Skeletal muscle tissue (tissue), 4 donors: ENCODE data around the gene MYADM. TPM values are rescaled to one million over a fixed set of nuclear protein-coding genes. Genes with fewer than 3 reads are reported as not detected.

ENCODE experiments used
- H3K27ac ChIP-seq: one replicate; pipeline ENCODE4 v1.7.0; 2013; ENCODE audit warnings: mild to moderate bottlenecking, low read depth, low read length, inconsistent platforms
- H3K27me3 ChIP-seq, 3 donors: one replicate each; pipeline ENCODE4 v1.7.0; 2013; ENCODE audit warnings: low read length in 3 of 3; ENCODE audit not compliant: control insufficient read depth in 3 of 3, insufficient read depth in 3 of 3
- H3K36me3 ChIP-seq, 3 donors: one replicate each; pipeline ENCODE4 v1.7.0; 2013; ENCODE audit warnings: low read length in 3 of 3; ENCODE audit not compliant: control insufficient read depth in 3 of 3, insufficient read depth in 3 of 3
- H3K4me1 ChIP-seq, 3 donors: one replicate each; pipeline ENCODE4 v1.7.0; 2013; ENCODE audit warnings: low read length in 3 of 3, mild to moderate bottlenecking in 3 of 3; ENCODE audit not compliant: control insufficient read depth in 3 of 3, insufficient read depth in 3 of 3
- H3K4me3 ChIP-seq, 3 donors: one replicate each; pipeline ENCODE4 v1.7.0; 2013; ENCODE audit warnings: low read length in 3 of 3
- H3K9ac ChIP-seq, 3 donors: one replicate each; pipeline ENCODE4 v1.7.0; 2013; ENCODE audit warnings: low read length in 3 of 3, mild to moderate bottlenecking in 3 of 3, moderate library complexity in 2 of 3, low read depth in 1 of 3
- H3K9me3 ChIP-seq, 3 donors: one replicate each; pipeline ENCODE4 v1.7.0; 2013; ENCODE audit warnings: low read length in 3 of 3; ENCODE audit not compliant: control insufficient read depth in 3 of 3
- total RNA-seq: library from RNA; depleted of rRNA; stranded (reverse); fragments of >200 nt; gene quantifications from one replicate; pipeline ENCODE4 v1.2.3, GENCODE V29; 2014
- donor health status: Osteomylitis.

Gene MYADM
- total RNA-seq, 1 donor from 2014 or later = 20.9 TPM

- Histone ChIP-seq H3K9me3 (no peaks in the 10 kb centered on the region), H3K27me3 (peaks cover 32 to 49% (median 42%) of the 10 kb centered on the region in 3 donors), H3K9ac (no peak overlapping the region), H3K4me1 (peaks cover 8 to 20% (median 8%) of the 10 kb centered on the region in 3 donors), H3K4me3 (no peak overlapping the region), H3K36me3 (no peaks in the 10 kb centered on the region), H3K27ac (no peak overlapping the region)
Observed at GRCh38 chr19:53883231-53883661, 15.6 kb downstream of the MYADM start.

- Histone ChIP-seq H3K27me3 (peaks cover 32 to 48% (median 42%) of the 10 kb centered on the region in 3 donors), H3K27ac (no peak overlapping the region), H3K9me3 (no peaks in the 10 kb centered on the region), H3K36me3 (no peaks in the 10 kb centered on the region), H3K4me3 (no peak overlapping the region), H3K9ac (no peak overlapping the region), H3K4me1 (peaks cover 7 to 18% (median 8%) of the 10 kb centered on the region in 3 donors)
Observed at GRCh38 chr19:53883741-53884140, 16.1 kb downstream of the MYADM start.

GRCh38 chr19:53884256-53884655 is 16.6 kb downstream of the MYADM start:
- H3K27me3 ChIP-seq = peaks cover 32 to 43% (median 41%) of the 10 kb centered on the region in 3 donors
- H3K36me3 ChIP-seq = no peaks in the 10 kb centered on the region
- H3K27ac ChIP-seq = no peak overlapping the region
- no peak overlapping the region for H3K9ac ChIP-seq
- H3K4me3 ChIP-seq = no peak overlapping the region
- peaks cover 3 to 13% (median 4%) of the 10 kb centered on the region in 3 donors for H3K4me1 ChIP-seq
- no peaks in the 10 kb centered on the region for H3K9me3 ChIP-seq

- Histone ChIP-seq H3K27ac (no peak overlapping the region), H3K27me3 (peaks cover 32 to 39% (median 37%) of the 10 kb centered on the region in 3 donors), H3K4me1 (peaks cover 0 to 10% (median 4%) of the 10 kb centered on the region in 3 donors), H3K4me3 (no peak overlapping the region), H3K36me3 (no peaks in the 10 kb centered on the region), H3K9ac (no peak overlapping the region), H3K9me3 (no peaks in the 10 kb centered on the region)
Observed at GRCh38 chr19:53885036-53885435, 17.4 kb downstream of the MYADM start.

GRCh38 chr19:53892301-53892980 is 24.8 kb downstream of the MYADM start:
- Histone ChIP-seq H3K27ac (no peak overlapping the region), H3K36me3 (no peaks in the 10 kb centered on the region), H3K9me3 (no peaks in the 10 kb centered on the region), H3K27me3 (peaks cover 26 to 32% (median 31%) of the 10 kb centered on the region in 3 donors), H3K9ac (no peak overlapping the region), H3K4me3 (no peak overlapping the region), H3K4me1 (no peaks in the 10 kb centered on the region)

- Histone ChIP-seq H3K9me3 (no peaks in the 10 kb centered on the region), H3K4me3 (no peak overlapping the region), H3K36me3 (no peaks in the 10 kb centered on the region), H3K9ac (no peak overlapping the region), H3K27ac (no peak overlapping the region), H3K27me3 (peaks cover 29 to 36% (median 35%) of the 10 kb centered on the region in 3 donors), H3K4me1 (no peaks in the 10 kb centered on the region)
Observed at GRCh38 chr19:53892981-53893325, 25.3 kb downstream of the MYADM start.

GRCh38 chr19:53894707-53895106 is 27.0 kb downstream of the MYADM start:
- Histone ChIP-seq H3K4me1 (no peaks in the 10 kb centered on the region), H3K27me3 (peaks cover 33 to 47% (median 39%) of the 10 kb centered on the region in 3 donors), H3K36me3 (no peaks in the 10 kb centered on the region), H3K4me3 (no peak overlapping the region), H3K9ac (no peak overlapping the region), H3K9me3 (no peaks in the 10 kb centered on the region), H3K27ac (no peak overlapping the region)

GRCh38 chr19:53896682-53897081 is 29.0 kb downstream of the MYADM start:
- Histone ChIP-seq H3K9me3 (no peaks in the 10 kb centered on the region), H3K9ac (no peak overlapping the region), H3K27me3 (peaks cover 41 to 53% (median 46%) of the 10 kb centered on the region in 3 donors), H3K27ac (no peak overlapping the region), H3K4me3 (no peak overlapping the region), H3K4me1 (no peaks in the 10 kb centered on the region), H3K36me3 (no peaks in the 10 kb centered on the region)

- H3K27me3 ChIP-seq = peaks cover 38 to 46% (median 39%) of the 10 kb centered on the region in 3 donors
Observed at GRCh38 chr19:53897459-53897858, 29.8 kb downstream of the MYADM start.

GRCh38 chr19:53898166-53898565 is 30.5 kb downstream of the MYADM start:
- Histone ChIP-seq H3K27me3 (peaks cover 31 to 43% (median 33%) of the 10 kb centered on the region in 3 donors), H3K36me3 (no peaks in the 10 kb centered on the region), H3K4me3 (no peak overlapping the region), H3K9ac (no peak overlapping the region), H3K9me3 (peaks cover 0 to 2% (median 0%) of the 10 kb centered on the region in 3 donors), H3K27ac (no peak overlapping the region), H3K4me1 (no peaks in the 10 kb centered on the region)

More at GRCh38 chr19:53897459-53897858, 29.8 kb downstream of the MYADM start:
- Histone ChIP-seq H3K9me3 (no peaks in the 10 kb centered on the region), H3K9ac (no peak overlapping the region), H3K4me3 (no peak overlapping the region), H3K4me1 (no peaks in the 10 kb centered on the region), H3K27ac (no peak overlapping the region), H3K36me3 (no peaks in the 10 kb centered on the region)
